ENCODE measurements around the gene ADGRB2.
A peak's percentile ranks its signal among the peaks of the same experiment; 100 is the strongest.

ADGRB2 gene

DNA sequence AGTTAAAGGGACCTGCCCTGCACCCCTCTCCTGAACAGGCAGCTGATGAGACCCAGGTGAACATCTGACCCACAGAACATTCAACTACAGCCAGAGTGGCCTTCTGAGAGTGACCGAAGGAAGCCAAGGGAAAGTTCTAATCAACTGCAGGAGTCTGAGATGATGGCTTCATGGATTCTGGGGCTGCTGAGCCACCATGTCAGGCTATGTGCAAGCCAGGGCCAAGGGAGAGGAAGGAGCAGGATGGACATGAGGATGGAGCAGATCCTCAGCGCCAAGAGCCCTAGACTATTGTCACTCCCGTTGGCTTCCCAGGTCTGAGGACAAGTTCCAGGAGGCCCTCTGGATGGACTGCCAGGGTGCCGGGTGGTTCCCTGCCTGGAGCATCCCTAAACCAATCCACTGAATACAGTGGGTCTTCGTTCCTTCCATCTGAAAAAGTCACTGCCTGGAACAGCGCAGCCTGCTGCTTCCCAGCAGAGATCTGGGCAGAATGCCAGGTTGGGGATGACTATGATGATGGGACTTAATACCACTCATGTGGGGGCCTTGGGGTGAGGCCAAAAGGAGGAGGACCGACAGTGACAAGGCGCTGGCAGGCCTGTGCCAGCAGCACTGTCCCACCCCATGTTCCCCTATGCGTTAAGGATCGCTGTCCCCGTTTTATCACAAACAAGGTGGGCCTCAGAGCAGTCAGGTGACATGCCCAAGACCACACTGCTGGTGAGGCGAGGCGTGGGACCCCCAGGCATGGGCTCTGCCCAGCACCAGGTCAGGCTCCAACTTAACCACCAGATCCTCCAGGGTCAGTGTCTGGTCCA is 31.9 kb upstream of the ADGRB2 start:
- no peak for DNase-seq

DNA sequence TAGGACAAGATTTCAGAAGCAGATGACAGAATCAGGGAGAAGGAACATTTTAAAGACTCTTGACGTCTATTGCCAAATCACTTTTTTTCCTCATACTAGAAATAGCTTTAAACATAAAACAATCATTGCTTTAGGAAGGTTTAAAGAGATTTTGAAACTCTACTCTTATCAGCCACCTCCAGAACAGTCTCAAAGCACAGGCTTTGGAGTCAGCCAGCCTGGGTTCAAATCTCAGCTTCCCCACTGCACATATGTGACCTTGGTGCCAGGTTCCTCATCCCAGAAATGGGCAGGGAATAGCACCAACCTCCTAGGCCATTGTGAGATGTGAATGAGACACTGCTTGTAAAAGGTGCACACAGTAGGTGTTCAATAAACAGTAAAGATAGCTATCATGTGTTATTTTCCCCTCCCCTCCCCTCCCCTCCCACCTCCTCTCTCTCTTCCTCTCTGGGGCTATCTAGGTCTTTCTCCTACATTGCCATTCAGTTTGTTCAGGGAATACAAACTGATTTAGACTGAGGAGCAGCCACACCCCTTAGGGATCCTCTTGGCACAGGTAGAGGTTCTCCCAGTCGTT is 31.0 kb upstream of the ADGRB2 start:
- no peak for DNase-seq

DNA sequence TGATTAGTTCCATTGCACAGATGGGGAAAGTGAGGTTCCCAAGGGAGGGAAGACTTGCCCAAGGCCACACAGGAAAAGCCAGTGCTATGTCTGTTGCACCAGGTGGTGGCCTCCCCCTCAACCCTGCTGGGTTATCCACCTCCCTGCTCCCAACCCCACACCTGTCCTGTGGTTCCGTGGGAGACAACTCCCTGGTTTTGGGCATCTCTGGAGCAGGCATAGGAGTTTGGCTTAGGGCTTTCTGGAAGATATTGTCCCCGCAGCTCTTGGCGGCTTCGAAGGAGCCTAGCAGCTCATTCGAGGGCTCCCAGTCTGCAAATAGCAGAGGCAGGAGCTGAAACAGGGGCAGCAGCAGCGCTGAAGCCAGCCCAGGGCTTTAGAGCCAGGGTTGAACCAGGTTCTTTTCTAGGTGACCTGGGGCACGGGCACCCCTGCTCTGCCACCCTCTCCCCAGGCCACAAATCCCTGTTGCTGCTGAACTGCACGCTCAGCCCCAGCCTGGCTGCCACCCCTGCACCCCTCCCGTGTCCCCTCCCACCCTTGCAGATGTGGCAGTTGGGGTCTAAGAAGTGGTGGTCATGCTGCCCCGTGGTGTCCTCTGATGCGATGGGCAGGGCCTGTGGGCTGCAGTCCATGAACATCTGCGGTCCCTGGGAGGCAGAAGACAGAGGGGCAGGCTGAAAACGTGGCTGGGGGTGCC is 29.6 kb upstream of the ADGRB2 start:
- DNase-seq: peak; percentile 12

DNA sequence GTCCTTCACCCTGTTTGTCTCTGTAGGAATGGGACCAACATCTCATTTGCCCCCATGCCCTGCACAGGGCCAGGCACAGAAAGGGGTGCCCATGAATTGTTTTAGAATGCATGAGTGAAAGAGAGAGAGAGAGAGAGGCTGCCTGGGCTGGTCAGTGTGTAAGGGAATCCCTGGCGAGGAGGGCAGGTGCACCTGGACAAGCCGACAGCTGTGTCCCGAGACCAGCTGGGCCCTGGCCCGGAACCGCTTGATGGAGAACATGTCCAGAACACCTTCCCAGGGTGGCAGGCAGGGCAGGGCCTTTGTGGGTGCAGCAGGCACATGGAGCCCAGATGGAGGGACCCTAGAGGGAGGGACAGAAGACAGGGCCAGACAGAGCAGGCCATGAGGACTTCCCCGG is 28.9 kb upstream of the ADGRB2 start:
- peak; percentile 16 for DNase-seq

DNA sequence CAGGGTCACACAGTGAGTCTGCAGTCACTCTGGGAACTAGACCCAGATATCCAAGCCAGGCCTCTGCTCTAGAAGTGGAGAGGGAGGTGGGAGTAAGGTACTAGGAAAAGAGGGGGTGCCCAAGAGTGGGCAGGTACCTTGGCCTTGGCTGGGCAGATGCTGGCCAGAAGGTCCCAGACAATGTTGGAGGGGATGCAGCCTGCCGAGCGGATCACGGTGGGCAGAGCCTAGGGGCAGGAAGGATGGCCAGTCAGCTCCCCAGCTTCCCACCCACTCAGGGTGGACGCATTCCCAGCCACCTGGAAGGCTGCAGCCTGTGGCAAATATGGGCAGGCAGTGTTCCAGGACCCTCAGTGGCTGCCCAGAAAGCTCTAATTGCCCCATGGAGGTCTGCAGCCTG is 28.4 kb upstream of the ADGRB2 start:
- peak; percentile 6 for DNase-seq

DNA sequence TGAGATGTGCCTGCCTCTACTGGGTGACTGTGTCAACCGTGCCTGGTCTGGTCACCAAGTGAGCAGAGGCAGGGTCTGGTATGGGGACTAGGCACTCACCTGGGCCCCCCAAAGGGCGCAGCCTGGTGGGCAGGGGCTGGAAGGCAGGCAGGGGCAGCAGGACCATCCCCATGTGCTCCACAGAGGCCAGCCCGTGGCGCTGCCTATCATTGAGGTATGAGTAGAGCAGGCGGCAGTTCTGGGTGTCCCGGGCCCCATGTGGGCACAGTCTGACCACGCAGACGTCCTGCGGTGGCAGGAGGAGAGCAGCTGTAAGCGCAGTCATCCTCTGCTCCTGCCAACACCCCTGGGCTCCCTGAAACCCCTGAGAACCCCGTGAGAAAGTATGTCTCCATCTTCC is 28.0 kb upstream of the ADGRB2 start:
- peak; percentile 13 for DNase-seq

DNA sequence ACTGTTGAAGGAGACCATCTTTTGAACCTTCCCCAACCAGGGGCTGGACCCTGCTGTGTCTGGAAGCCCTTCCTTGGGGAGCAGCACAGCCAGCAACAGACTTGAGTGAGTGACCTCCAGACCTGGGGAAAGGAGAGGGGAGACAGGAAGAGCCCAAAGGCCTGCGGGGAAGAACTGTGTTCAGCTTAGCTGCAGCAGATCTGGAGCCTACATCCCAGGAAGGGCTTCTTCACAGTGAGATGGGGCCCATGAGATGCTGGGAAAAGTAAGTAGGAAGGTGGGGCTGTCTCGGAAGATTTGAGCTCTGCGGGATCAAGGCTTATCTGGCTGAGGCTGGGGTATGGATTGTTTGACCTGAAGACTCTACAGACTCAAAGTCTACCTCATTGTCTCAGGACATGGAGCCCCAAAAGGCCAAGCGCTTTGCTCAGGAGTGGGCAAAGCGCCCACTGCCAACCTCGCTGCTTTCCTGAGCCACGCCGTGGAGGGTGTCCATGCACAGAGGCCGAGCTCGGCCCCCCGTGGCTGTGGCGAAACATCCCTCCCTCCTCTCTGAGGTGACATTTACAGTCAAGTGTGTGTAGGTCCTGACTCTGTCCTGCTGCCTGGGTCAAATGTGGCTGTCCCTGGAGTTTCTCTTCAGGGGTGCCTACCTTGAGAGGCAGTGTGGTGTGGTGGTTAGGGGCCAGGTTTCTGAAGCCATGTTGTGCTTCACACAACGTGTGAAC is 27.2 kb upstream of the ADGRB2 start:
- peak; percentile 10 for DNase-seq

DNA sequence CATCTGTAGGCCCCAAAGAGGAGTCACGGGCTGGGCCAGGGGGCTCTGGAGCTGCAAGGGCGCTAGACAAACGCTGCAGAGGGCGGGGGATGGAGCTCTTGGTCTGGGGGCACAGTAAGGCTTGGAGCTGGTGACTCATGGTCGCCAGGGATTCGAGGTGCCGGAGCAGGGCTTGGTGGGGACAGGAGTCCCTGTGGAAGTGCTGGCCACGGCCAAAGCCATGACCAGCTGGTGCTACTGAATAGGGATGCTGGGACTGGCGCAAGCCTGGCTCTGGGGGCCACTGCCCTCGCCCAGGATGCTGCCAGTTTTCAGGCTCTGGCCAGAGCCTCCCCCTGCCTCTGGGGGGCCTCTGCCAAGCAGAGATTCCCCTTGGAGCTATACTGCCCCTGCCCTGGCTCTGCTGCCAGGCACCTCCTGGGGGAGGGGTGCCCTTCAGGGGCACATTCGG is 26.5 kb upstream of the ADGRB2 start:
- no peak for DNase-seq

DNA sequence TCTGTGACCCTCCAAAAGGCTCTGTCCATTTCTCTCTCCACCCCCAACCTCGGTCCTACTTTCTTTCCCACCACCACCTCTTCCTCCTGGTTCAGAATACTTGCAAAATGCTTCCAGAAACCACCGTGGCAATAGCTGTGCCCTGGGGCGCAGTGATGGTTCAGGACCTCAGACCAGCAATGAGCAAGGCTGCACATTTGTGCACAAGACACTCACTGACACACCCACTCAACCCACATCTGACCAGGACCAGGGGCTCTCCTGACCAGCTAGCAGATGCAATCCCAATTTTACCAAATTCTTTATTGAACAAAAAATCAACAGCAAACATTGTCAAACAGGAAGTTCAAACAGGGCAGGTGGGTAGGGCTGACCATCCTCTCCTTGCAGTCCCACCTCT is 26.0 kb upstream of the ADGRB2 start:
- no peak for DNase-seq

DNA sequence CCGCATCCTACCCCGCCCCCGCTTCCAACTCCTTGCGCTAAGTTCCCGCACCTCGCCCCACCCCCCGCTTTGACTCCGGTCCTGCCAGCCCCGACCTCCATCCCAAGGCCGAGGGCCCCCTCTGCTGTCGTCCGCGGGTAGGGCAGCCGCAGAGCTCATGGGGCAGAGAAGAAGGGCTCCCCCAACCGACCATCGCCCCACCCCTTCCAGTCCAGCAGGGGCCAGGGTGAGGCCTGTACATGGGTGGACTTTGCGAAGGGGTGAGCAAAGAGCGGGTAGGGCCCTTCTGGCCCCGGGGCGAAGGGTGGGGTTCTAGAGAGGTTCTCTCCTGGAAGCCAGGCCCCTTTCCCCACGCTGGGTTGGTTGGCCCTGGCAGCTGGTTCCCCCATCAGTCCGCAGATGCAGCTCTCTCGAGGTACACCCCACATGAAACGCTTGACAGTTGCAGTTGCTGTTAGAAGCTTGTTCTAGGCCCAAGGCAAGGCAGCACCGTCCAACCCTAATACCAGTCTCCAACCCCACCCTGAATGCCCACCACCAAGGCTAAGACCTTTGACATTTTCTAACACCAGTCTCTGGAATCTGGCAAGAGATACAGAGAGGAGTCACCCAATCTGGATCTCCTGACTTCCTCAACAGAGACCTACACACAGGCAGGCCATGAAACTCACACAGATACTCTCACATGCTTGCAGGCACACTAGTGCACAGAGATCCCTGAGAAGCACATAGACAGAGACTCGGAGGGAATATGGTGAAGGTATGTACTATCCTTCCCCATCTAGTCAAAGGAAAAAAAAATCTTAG is 25.3 kb upstream of the ADGRB2 start:
- DNase-seq: peak; percentile 98

DNA sequence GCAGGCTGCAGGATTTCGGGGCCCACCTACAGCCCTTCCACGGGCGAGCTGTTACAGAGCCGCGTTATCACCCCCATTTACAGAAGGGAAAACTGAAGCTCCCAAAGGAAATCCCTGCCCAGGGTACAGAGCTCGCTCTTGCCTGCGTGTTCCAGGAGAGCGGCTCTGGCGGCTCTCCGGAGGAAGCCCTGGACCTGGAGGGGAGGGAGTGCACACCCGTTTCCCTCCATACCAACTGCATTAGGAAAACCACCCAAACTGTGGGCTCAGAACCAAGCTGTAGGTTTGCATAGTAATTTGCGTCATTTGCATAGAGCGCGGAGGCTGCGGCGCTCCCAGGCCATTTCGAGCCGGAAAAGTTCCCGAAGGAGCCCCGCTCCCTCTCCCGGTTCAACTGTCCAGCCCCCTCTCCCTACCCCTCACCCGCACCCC is 24.7 kb upstream of the ADGRB2 start:
- DNase-seq: no peak

DNA sequence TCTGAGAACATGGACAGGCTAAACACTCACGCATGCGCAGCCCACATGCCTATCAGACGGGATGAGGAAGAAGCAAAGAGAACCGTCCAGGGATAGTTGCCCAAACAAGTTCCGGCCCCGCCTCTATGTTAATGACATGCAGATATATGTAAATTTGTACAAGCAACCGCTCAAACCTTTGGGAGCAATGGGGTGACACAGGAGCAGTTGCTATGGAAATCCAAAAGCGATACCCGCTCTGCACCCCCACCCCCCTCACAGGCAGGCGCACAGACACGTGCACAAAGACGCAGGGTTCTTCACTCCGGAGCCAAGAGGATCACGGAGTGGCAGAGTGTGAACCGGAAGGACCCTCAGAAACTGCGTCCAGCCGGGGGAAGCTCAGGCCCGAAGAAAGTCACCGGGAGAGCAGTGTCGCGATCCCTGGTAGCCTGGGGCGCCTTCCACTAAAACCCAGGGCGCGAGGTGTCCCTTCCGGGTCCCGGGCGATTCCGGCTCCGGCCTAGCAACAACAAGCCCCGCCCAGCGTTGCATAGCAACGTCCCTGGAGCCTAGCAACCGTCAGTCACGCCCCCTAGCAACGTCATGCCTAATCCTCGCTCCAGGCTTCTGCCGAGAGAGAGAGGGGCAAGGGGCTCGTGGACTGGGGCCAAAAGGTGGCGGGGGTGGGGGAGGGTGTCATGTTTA is 24.1 kb upstream of the ADGRB2 start:
- DNase-seq: peak; percentile 88

DNA sequence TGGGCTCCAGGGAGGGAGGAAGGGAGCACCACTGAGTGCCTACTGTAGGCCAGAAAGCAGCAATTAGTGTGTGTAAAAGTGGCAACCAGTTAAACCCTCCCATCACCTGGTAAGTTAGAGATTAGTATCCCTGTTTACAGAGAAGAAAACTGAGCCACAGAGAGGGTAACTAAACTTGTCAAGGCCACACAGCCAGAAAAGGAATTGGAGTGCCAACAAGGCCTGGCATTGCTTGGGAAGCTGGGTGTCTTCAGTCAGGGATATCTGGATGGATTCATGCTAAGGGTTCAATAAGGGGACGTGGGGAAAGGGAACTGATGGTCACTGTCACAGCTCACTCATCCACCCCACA is 23.6 kb upstream of the ADGRB2 start:
- no peak for DNase-seq

DNA sequence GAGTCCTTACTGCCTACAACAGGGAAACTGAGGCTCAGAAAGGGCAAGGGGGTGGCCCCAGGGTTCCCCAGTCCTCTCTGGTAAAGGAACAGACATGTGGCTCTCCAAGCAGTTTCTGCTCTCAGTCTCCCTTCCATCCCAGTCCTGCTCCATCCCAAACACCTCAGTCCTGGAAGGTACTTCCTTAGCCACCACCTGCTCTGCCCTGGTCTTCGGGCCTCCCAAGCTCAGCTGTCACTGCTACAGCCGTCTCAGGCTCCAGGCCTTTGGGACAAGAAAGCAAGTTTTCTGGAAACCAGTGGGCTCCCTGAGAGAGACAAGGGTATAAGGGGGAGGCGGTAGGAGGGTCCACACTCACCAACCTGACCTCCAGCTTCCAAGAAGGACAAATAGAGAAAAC is 23.1 kb upstream of the ADGRB2 start:
- DNase-seq: no peak

DNA sequence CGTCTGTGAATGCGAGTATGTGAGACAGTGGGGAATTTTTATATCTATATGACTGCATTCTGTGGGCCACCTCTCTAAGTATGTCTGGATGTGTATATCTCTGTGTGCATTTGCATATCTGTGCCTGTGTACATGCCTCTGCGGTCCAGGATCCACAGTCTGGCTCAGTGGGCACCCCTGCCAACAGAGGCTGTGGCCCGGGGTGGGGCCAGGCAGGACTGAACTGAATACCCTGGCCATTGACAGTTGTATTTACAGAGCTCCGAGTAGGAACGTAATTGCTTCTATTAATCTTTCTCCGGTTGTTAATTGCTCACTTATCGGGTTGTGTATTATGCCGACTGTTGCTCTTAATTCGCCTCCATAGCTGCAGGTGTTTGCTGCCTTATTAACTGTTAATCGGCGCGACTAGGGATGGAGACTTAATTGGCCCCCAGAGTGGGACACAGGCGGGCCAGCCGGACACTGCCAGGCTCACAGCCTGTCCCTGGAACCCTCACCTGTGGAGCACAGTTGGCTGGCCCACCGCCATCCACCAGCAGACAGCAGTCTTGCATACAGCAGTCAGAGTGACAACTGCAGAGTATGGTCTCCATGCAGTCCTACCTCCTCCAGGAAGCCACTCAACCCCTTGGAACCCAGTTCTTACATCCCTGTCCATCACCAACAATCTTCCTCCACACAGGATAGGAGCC is 22.4 kb upstream of the ADGRB2 start:
- DNase-seq: no peak

DNA sequence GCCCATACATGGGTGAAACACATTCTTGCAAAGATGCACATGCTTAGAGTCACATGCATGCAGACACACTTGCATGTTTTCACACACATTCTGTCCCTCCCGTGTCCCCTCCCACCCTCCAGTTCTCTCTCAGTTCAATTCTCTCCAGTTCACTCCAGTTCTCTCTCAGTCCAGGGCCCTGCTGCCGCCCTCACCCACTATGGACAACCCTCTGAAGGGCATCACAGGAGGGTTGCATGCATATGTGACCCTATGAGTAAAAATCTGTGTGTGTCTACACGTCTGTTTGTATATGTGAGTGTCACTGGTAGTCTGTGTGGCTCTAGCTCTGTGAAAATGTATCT is 21.8 kb upstream of the ADGRB2 start:
- no peak for DNase-seq

DNA sequence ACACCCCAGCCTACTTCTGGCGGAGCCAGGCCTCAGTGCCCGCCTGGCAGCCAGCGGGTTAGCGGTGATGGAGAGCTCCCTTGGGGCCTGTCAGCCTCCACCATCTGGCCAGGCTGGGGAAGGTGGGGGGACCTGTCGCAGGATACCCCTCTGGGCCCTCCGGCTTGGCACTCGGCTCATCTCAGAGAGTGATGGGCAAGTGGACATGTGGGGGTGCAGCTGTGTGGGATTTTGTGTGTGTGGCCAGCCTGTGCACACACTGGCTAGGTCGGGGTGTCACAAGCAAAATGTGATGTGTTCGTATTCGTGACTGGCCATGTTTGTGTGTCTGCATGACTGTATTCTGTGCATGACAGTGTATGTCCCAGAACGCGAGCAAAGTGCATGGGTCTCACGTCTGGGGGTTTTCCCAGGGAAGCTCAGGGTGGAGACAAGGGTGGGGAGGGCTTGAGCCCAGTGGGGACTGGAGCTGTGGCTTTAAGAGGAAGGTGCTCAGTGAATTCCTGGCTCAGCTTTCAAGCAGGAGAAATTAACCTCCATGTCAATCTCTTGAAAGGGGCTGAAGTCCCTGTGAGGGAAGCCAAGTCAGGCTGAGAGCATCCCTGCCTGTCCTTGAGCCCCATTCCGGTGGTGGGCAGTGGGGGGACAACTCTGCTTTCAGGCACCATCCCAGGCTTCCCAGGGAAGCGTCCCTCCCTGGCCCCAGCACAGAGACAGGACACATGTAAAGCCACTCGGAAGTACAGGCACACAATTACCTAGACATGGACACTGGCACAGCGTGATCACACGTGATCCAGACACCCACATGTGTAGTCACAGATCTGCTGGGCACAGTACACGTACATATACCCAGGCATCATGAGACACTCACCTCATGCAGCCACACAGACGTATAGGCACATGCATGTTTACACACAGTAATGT is 21.1 kb upstream of the ADGRB2 start:
- peak; percentile 15 for DNase-seq

DNA sequence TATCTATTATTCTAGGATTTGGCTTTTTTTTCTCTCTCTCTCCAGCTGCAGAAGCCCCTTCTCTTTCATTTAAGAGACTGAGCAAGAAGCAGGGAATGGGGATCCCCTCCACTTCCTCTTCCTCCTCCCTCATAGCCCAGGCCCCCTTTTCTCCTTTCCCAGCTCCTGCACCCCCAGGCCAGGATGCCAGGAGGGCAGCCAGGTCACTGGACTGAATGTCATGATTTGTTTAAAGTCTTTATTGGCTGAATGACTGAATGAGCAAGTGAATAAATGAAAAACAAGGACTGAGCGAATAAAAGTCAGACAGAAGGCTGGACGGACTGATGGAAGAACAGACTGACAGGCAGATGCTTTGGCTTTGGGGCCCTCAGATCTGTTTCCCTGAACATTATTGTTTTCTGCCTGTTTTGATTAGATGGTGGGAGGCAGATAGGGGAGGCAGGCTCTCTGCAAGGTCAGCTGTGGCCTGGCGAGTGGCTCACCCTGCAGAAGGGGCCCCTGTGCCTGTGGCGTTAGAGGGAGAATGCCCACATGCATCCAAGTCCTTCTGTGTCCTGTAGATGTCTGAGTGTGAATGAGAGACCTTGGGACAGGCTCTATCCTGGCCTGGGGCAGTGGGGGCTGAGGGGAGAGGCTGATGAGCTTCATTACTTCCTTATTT is 20.3 kb upstream of the ADGRB2 start:
- DNase-seq: peak; percentile 4

DNA sequence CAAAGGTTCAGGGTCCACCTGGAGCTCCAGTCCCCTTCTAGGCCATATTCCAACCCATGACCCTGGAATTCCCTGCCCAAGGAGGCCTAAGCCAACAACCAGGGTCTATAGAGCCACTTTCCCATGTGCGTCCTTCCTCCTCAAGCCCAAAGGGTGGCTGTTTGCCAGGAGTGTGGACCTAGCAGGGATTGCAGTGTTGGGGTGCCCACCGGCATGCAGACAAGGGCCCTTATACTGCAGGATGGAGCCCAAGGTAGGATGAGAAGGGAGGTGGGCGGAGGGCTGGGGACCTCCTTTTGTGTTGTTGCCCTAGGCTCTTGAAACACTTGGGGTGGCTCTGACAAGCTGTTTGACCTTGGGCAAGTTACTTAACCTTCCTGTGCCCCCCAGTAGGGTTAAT is 19.7 kb upstream of the ADGRB2 start:
- DNase-seq: no peak
